Measurements from ENCODE around the gene SNX3.

DNA sequence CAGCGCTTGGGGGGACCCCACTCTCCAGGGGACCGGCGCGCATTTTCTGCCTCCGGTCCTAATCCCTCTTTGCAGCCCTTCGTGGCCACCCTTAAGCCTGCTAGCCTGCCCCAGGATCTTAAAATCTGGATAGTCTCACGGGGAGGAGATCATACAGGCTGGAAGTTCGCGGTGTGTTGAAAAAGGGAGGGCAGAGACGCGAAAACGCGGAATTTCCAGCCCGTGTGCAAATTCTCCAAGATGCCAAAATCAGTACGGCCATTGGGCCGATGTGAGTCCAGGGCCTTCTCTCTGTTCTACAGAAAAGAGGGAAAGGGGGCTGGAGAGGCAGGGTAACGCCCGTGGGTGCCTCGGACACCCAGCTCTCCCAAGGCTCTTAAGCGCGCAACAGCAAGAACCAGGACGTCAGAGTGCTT, 85.7 kb downstream of the SNX3 start:
- no peak for TF ChIP-seq EZH2 (IDR thresholded peaks at IDR 0.05; ENCODE audit: borderline replicate concordance, low read length)
- TF ChIP-seq, protein P1, sequence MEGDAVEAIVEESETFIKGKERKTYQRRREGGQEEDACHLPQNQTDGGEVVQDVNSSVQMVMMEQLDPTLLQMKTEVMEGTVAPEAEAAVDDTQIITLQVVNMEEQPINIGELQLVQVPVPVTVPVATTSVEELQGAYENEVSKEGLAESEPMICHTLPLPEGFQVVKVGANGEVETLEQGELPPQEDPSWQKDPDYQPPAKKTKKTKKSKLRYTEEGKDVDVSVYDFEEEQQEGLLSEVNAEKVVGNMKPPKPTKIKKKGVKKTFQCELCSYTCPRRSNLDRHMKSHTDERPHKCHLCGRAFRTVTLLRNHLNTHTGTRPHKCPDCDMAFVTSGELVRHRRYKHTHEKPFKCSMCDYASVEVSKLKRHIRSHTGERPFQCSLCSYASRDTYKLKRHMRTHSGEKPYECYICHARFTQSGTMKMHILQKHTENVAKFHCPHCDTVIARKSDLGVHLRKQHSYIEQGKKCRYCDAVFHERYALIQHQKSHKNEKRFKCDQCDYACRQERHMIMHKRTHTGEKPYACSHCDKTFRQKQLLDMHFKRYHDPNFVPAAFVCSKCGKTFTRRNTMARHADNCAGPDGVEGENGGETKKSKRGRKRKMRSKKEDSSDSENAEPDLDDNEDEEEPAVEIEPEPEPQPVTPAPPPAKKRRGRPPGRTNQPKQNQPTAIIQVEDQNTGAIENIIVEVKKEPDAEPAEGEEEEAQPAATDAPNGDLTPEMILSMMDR (IDR thresholded peaks at IDR 0.05; ENCODE audit: low read length), result no peak

Data from OCI-LY1 (cell line).